ENCODE measurements around the gene CNTNAP2. TPM values are rescaled to one million over a fixed set of nuclear protein-coding genes. Genes with fewer than 3 reads are reported as not detected.

The CNTNAP2 gene
- total RNA-seq, 1 donor from 2014 or later = 4.2 TPM

- H3K27me3 Mint-ChIP-seq (ENCODE audit: low read depth) = peaks cover 8% of the 10 kb centered on the region
- TF ChIP-seq, protein P1, sequence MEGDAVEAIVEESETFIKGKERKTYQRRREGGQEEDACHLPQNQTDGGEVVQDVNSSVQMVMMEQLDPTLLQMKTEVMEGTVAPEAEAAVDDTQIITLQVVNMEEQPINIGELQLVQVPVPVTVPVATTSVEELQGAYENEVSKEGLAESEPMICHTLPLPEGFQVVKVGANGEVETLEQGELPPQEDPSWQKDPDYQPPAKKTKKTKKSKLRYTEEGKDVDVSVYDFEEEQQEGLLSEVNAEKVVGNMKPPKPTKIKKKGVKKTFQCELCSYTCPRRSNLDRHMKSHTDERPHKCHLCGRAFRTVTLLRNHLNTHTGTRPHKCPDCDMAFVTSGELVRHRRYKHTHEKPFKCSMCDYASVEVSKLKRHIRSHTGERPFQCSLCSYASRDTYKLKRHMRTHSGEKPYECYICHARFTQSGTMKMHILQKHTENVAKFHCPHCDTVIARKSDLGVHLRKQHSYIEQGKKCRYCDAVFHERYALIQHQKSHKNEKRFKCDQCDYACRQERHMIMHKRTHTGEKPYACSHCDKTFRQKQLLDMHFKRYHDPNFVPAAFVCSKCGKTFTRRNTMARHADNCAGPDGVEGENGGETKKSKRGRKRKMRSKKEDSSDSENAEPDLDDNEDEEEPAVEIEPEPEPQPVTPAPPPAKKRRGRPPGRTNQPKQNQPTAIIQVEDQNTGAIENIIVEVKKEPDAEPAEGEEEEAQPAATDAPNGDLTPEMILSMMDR (IDR thresholded peaks at IDR 0.05; ENCODE audit: unreplicated experiment) = no peak
- H3K4me1 Mint-ChIP-seq = no peaks in the 10 kb centered on the region
- H3K9me3 Mint-ChIP-seq = no peaks in the 10 kb centered on the region
- H3K36me3 Mint-ChIP-seq = no peaks in the 10 kb centered on the region
- DNase-seq (ENCODE audit: low spot score in 2 of 2, unreplicated experiment in 2 of 2) = no peak
- no peak overlapping the region for H3K4me3 Mint-ChIP-seq
- H3K27ac Mint-ChIP-seq = no peak overlapping the region
These were observed 175.3 kb downstream of the CNTNAP2 start for GRCh38 chr7:146291900-146292299.

DNA sequence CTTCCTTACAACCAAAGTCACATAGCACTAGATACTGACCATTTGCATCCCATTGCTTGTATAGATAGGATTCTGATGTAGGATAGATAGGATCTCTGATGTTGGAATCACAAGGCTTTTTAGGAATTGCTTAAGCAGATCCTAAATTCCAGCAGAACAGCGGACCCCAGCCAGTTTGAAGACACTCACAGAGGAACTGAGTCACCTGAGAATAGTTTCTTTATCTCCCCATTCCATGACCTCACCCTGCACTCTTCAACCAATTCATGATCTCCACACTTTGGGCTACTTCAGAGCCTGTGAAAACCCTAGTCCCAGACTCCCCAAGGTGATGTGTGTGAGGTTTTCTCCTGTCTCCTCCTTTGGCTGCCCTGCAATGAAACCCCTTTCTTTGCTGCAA, 179.4 kb downstream of the CNTNAP2 start:
- Mint-ChIP-seq H3K27me3 (ENCODE audit: low read depth) (peaks cover 20% of the 10 kb centered on the region), H3K36me3 (no peaks in the 10 kb centered on the region), H3K4me1 (no peaks in the 10 kb centered on the region), H3K4me3 (no peak overlapping the region), H3K27ac (no peak overlapping the region), H3K9me3 (no peaks in the 10 kb centered on the region)
- no peak for DNase-seq (ENCODE audit: low spot score in 2 of 2, unreplicated experiment in 2 of 2)
- TF ChIP-seq, protein P1 (IDR thresholded peaks at IDR 0.05; ENCODE audit: unreplicated experiment) = no peak

GRCh38 chr7:146314962-146315361, 198.4 kb downstream of the CNTNAP2 start:
- no peaks in the 10 kb centered on the region for H3K27me3 Mint-ChIP-seq (ENCODE audit: low read depth)
- no peak for DNase-seq (ENCODE audit: low spot score in 2 of 2, unreplicated experiment in 2 of 2)
- TF ChIP-seq, protein P1 (IDR thresholded peaks at IDR 0.05; ENCODE audit: unreplicated experiment) = no peak
- no peaks in the 10 kb centered on the region for H3K36me3 Mint-ChIP-seq
- H3K27ac Mint-ChIP-seq = no peak overlapping the region
- H3K4me3 Mint-ChIP-seq = no peak overlapping the region
- H3K9me3 Mint-ChIP-seq = peaks cover 8% of the 10 kb centered on the region
- peaks cover 15% of the 10 kb centered on the region for H3K4me1 Mint-ChIP-seq

GRCh38 chr7:146319629-146320028, 203.0 kb downstream of the CNTNAP2 start:
- TF ChIP-seq, protein P1 (IDR thresholded peaks at IDR 0.05; ENCODE audit: unreplicated experiment) = no peak
- Mint-ChIP-seq H3K27ac (no peak overlapping the region), H3K9me3 (no peaks in the 10 kb centered on the region), H3K27me3 (ENCODE audit: low read depth) (no peaks in the 10 kb centered on the region), H3K4me3 (no peak overlapping the region), H3K4me1 (peaks cover 8% of the 10 kb centered on the region), H3K36me3 (no peaks in the 10 kb centered on the region)
- no peak for DNase-seq (ENCODE audit: low spot score in 2 of 2, unreplicated experiment in 2 of 2)

DNA sequence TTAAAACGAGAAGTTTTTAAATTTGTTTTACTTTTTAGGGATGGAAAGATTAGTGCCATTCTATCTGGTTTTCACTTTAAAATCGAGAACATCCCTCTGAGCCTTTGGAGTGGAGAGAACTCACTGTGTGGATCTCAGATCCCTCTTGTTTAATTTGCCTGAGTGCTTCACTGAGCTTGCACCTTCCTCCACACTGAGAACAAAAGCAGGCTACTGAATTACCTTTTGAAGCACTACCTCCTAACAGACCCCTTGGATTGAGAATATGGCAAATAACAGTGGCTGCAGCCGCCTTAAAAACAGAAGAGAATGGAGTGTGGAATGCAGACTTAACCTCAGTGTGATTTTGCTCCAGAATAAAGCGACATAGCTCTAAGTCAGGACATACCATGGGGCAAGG, 204.7 kb downstream of the CNTNAP2 start:
- Mint-ChIP-seq H3K36me3 (no peaks in the 10 kb centered on the region), H3K27ac (no peak overlapping the region), H3K27me3 (ENCODE audit: low read depth) (peaks cover 1% of the 10 kb centered on the region), H3K4me3 (no peak overlapping the region), H3K4me1 (peaks cover 7% of the 10 kb centered on the region), H3K9me3 (no peaks in the 10 kb centered on the region)
- TF ChIP-seq, protein P1 (IDR thresholded peaks at IDR 0.05; ENCODE audit: unreplicated experiment) = no peak
- DNase-seq (ENCODE audit: low spot score in 2 of 2, unreplicated experiment in 2 of 2) = no peak

DNA sequence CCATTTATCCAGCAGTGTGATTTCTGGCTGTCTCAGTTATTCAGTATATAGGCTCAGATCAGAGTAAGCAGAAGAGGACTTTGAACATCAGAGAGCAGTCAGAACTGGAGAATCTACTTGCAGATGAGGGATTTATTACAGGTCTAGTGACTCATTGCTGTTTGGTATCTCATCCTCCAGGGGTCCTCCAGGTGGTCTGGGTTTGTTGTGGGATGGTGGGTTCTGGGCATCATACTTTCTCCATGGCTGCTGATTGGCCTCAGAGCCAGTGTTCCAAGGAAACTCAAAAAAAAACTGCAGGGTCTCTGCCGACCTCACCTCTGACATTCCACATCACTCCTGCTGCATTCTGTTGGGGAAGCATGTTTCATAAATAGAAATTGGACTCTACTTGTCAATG, 214.8 kb downstream of the CNTNAP2 start:
- no peak for DNase-seq (ENCODE audit: low spot score in 2 of 2, unreplicated experiment in 2 of 2)
- Mint-ChIP-seq H3K4me3 (no peak overlapping the region), H3K27me3 (ENCODE audit: low read depth) (peaks cover 2% of the 10 kb centered on the region), H3K27ac (no peak overlapping the region), H3K4me1 (no peaks in the 10 kb centered on the region), H3K36me3 (no peaks in the 10 kb centered on the region), H3K9me3 (peaks cover 3% of the 10 kb centered on the region)
- TF ChIP-seq, protein P1 (IDR thresholded peaks at IDR 0.05; ENCODE audit: unreplicated experiment) = no peak
